Panc1 (cell line): Measurements from ENCODE around the gene F13A1. TPM values are rescaled to one million over a fixed set of nuclear protein-coding genes. Genes with fewer than 3 reads are reported as not detected.

Experiments used
- ATAC-seq: fragments of 200-7000 bp; cut with Tn5 transposase; 2 replicates; pipeline ENCODE4 v1.9.1; 2020; ENCODE audit warnings: mild to moderate bottlenecking, moderate library complexity
- BruUV-seq: library from RNA; stranded (reverse); fragments of 400-500 nt; replicated peaks from 2 replicates; lab custom pipeline; 2021; lab: Mats Ljungman, UMichigan
- CTCF ChIA-PET: fragments of 300-600 bp; sonication (Branson Sonifier 250); formaldehyde crosslinking; loops from one replicate; lab custom pipeline; 2022; ENCODE audit warnings: antibody characterized with exemption; lab: Charles Lee
- POLR2A ChIA-PET: fragments of 300-600 bp; sonication (Branson Sonifier 250); formaldehyde crosslinking; loops from one replicate; lab custom pipeline; 2022; ENCODE audit warnings: antibody characterized with exemption; lab: Charles Lee
- DNase-seq: peaks from one replicate; pipeline ENCODE4 v3.0.0-alpha.2; 2010; ENCODE audit warnings: low read depth, low spot score
- H3K27ac ChIP-seq: 2 replicates; pipeline ENCODE4 v1.5.1; 2011; ENCODE audit warnings: mild to moderate bottlenecking, low read length, inconsistent platforms
- H3K27me3 ChIP-seq: fragments of 200-500 bp; sonication (Bioruptor generic); 2 replicates; pipeline ENCODE4 v1.6.0; 2014; ENCODE audit warnings: low read length, inconsistent platforms; ENCODE audit not compliant: control insufficient read depth, insufficient read depth
- H3K36me3 ChIP-seq: fragments of 200-500 bp; sonication (Bioruptor generic); 2 replicates; pipeline ENCODE4 v1.5.1; 2014; ENCODE audit warnings: inconsistent platforms, mild to moderate bottlenecking, low read length, moderate library complexity; ENCODE audit not compliant: control insufficient read depth, insufficient read depth
- H3K4me1 ChIP-seq: 2 replicates; pipeline ENCODE4 v1.5.1; 2011; ENCODE audit warnings: inconsistent platforms, mild to moderate bottlenecking, low read length, moderate library complexity; ENCODE audit not compliant: control insufficient read depth, insufficient read depth
- H3K4me3 ChIP-seq, 2 experiments: 2 replicates each; pipeline ENCODE4 v1.5.1; 2011 to 2012; ENCODE audit warnings: low read depth in 2 of 2, low read length in 2 of 2, mild to moderate bottlenecking in 2 of 2, inconsistent platforms in 1 of 2, moderate library complexity in 1 of 2
- H3K9me3 ChIP-seq: fragments of 200-500 bp; sonication (Bioruptor generic); 2 replicates; pipeline ENCODE4 v1.5.1; 2014; ENCODE audit warnings: low read depth, mild to moderate bottlenecking, inconsistent platforms, low read length, moderate library complexity; ENCODE audit not compliant: control insufficient read depth, insufficient read depth
- POLR2AphosphoS5 ChIP-seq: IDR thresholded peaks from 2 replicates; pipeline ENCODE4 v1.6.1; 2012; ENCODE audit warnings: mild to moderate bottlenecking, low read depth, low read length, moderate library complexity
- SIN3A ChIP-seq: IDR thresholded peaks from 2 replicates; pipeline ENCODE4 v1.6.1; 2012; ENCODE audit warnings: low read depth, mild to moderate bottlenecking, low read length, moderate library complexity, borderline replicate concordance; ENCODE audit not compliant: insufficient read depth
- TCF7L2 ChIP-seq: IDR thresholded peaks from 2 replicates; pipeline ENCODE4 v1.6.1; 2011; ENCODE audit warnings: mild to moderate bottlenecking, low read depth, low read length, inconsistent platforms
- in situ Hi-C: cut with HindIII; loops from 2 replicates; pipeline ENCODE4 v1.10.0; 2016; ENCODE audit warnings: low sequenced_read_pairs, low pct_unique_long_range_greater_than_20kb
- intact Hi-C: fragments of 100-400 bp; cut with micrococcal nuclease; formaldehyde crosslinking; loops from one replicate; pipeline ENCODE4 v1.10.0; 2022; ENCODE audit not compliant: unreplicated experiment
- total RNA-seq: library from RNA; stranded (reverse); gene quantifications from one replicate; pipeline ENCODE4 v1.2.1, GENCODE V29; 2021; ENCODE audit not compliant: unreplicated experiment
- TF ChIP-seq, protein P1 (sequence below): fragments of 450-650 bp; IDR thresholded peaks from 2 replicates; pipeline ENCODE4 v1.5.1; 2017; ENCODE audit warnings: mild to moderate bottlenecking
- TF ChIP-seq, protein P2 (sequence below), 2 experiments: IDR thresholded peaks; 2 replicates each; pipeline ENCODE4 v1.6.1; 2011 to 2012; ENCODE audit warnings: low read depth in 2 of 2, control low read depth in 1 of 2, low read length in 1 of 2, mild to moderate bottlenecking in 1 of 2, moderate library complexity in 1 of 2; ENCODE audit not compliant: insufficient read depth in 1 of 2

The F13A1 gene
- total RNA-seq, 1 experiment from 2014 or later: 0.26 TPM

DNA sequence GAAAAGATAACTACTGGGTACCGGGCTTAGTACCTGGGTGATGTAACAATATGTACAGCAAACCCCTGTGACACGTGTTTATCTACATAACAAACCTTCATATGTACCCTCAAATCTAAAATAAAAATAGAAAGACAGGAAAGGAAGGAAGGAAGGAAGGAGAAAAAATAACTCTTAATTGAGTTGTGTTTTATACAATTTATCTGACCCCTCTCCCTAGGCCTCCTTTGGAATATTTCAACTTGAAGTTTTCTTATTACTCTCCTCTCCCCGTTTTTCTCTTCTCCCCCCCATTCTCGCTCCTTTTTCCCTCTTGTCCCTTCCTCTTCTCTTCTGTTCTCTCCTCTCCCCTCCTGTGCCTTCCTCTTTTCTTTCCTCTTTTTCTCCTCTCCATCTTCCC, 156.1 kb downstream of the F13A1 start:
- Histone ChIP-seq H3K27me3 (peaks cover 3% of the 10 kb centered on the region; the same call in 1 of the 2 replicates), H3K4me3 (no peak overlapping the region), H3K36me3 (no peaks in the 10 kb centered on the region), H3K4me1 (no peaks in the 10 kb centered on the region), H3K9me3 (no peaks in the 10 kb centered on the region), H3K27ac (no peak overlapping the region)
- TF ChIP-seq SIN3A: no peak
- TF ChIP-seq POLR2AphosphoS5: no peak
- TF ChIP-seq, protein P1, sequence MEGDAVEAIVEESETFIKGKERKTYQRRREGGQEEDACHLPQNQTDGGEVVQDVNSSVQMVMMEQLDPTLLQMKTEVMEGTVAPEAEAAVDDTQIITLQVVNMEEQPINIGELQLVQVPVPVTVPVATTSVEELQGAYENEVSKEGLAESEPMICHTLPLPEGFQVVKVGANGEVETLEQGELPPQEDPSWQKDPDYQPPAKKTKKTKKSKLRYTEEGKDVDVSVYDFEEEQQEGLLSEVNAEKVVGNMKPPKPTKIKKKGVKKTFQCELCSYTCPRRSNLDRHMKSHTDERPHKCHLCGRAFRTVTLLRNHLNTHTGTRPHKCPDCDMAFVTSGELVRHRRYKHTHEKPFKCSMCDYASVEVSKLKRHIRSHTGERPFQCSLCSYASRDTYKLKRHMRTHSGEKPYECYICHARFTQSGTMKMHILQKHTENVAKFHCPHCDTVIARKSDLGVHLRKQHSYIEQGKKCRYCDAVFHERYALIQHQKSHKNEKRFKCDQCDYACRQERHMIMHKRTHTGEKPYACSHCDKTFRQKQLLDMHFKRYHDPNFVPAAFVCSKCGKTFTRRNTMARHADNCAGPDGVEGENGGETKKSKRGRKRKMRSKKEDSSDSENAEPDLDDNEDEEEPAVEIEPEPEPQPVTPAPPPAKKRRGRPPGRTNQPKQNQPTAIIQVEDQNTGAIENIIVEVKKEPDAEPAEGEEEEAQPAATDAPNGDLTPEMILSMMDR: no peak
- TF ChIP-seq, protein P2, sequence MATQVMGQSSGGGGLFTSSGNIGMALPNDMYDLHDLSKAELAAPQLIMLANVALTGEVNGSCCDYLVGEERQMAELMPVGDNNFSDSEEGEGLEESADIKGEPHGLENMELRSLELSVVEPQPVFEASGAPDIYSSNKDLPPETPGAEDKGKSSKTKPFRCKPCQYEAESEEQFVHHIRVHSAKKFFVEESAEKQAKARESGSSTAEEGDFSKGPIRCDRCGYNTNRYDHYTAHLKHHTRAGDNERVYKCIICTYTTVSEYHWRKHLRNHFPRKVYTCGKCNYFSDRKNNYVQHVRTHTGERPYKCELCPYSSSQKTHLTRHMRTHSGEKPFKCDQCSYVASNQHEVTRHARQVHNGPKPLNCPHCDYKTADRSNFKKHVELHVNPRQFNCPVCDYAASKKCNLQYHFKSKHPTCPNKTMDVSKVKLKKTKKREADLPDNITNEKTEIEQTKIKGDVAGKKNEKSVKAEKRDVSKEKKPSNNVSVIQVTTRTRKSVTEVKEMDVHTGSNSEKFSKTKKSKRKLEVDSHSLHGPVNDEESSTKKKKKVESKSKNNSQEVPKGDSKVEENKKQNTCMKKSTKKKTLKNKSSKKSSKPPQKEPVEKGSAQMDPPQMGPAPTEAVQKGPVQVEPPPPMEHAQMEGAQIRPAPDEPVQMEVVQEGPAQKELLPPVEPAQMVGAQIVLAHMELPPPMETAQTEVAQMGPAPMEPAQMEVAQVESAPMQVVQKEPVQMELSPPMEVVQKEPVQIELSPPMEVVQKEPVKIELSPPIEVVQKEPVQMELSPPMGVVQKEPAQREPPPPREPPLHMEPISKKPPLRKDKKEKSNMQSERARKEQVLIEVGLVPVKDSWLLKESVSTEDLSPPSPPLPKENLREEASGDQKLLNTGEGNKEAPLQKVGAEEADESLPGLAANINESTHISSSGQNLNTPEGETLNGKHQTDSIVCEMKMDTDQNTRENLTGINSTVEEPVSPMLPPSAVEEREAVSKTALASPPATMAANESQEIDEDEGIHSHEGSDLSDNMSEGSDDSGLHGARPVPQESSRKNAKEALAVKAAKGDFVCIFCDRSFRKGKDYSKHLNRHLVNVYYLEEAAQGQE (IDR thresholded peaks at IDR 0.05; ENCODE audit: insufficient read depth in 1 of 2, low read depth in 2 of 2, low read length in 1 of 2): no peak
- TF ChIP-seq TCF7L2: no peak
- intact Hi-C loops (no loop called here), in situ Hi-C loops (no loop called here)
- POLR2A ChIA-PET: no interaction called here
- CTCF ChIA-PET: no interaction called here
- ATAC-seq (no peak), DNase-seq (no peak)
- no TSS peak for BruUV-seq

DNA sequence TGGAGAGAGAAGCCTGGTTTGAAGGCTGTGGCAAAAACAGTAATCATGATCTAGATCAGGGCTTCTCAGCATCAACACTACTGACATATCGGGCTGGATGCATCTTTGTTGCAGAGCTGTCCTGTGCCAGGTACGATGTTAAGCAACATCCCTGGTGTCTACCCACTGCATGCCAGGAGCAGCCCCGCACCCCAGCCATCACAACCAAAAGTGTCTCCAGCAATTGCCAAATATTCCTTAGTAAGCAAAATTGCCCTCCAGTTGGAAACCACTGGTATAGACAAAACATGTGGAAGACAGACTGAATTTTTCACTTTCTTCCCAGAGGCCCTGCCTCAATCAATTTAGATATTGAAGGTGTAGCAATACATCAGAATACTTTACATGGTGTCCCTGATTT, 166.1 kb downstream of the F13A1 start:
- BruUV-seq: no TSS peak
- CTCF ChIA-PET: no interaction called here

More for the DNA sequence above, 166.1 kb downstream of the F13A1 start:
- no peak overlapping the region for H3K4me3 ChIP-seq
- H3K4me1 ChIP-seq: no peaks in the 10 kb centered on the region
- intact Hi-C loops (no loop called here), in situ Hi-C loops (no loop called here)
- H3K36me3 ChIP-seq: no peaks in the 10 kb centered on the region
- POLR2A ChIA-PET: no interaction called here
- DNase-seq (no peak), ATAC-seq (no peak)
- no peak overlapping the region for H3K27ac ChIP-seq
- no peaks in the 10 kb centered on the region for H3K9me3 ChIP-seq
- TF ChIP-seq POLR2AphosphoS5: no peak
- TF ChIP-seq TCF7L2: no peak
- TF ChIP-seq, protein P2 (IDR thresholded peaks at IDR 0.05; ENCODE audit: insufficient read depth in 1 of 2, low read depth in 2 of 2, low read length in 1 of 2): no peak
- TF ChIP-seq, protein P1: no peak
- no peak for TF ChIP-seq SIN3A
- H3K27me3 ChIP-seq: peaks cover 4% of the 10 kb centered on the region; the same call in 1 of the 2 replicates
